ENCODE measurements around the gene TNFRSF4.

The TNFRSF4 gene

DNA sequence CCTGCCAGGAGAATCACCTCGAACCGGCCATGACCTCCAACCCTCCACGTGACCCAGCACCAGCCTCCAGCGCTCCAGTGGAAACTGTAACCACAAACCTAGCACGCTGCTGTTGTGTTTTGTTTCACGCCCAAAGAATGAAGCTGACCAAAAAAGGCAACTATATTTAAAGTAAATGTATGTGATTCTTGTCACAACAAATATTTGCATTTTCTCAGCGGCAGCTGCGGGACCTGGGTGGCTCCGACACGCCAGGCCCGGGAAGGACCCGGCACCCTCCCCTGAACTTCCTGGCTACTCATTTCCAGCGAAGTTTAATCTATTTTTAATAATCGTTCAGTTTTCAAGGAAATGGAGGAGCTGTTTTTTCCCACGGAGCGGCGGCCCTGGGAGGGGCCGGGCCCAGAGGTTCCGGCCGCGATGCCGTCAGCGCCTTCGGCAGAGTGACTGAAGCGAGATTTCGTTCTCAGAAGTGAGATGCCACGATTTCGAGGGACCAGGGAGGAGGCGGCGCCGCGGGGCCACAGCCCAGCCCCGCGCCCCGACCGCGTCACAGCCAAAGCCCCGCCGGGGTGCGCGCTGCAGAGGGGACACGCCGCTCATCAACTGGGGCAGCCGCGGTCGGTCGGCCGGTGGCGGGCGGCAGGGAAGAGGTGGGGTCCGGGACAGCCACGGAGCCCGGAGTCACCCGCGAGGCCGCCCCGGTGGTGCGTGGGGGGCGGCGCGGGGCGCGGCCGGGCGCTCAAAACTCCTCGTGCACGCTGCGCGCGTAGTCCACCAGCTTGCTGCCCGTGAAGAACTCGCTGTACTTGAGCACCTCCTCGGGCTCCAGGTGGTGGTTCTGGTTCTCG is 3.0 kb upstream of the TNFRSF4 start:
- no peak for DNase-seq

DNA sequence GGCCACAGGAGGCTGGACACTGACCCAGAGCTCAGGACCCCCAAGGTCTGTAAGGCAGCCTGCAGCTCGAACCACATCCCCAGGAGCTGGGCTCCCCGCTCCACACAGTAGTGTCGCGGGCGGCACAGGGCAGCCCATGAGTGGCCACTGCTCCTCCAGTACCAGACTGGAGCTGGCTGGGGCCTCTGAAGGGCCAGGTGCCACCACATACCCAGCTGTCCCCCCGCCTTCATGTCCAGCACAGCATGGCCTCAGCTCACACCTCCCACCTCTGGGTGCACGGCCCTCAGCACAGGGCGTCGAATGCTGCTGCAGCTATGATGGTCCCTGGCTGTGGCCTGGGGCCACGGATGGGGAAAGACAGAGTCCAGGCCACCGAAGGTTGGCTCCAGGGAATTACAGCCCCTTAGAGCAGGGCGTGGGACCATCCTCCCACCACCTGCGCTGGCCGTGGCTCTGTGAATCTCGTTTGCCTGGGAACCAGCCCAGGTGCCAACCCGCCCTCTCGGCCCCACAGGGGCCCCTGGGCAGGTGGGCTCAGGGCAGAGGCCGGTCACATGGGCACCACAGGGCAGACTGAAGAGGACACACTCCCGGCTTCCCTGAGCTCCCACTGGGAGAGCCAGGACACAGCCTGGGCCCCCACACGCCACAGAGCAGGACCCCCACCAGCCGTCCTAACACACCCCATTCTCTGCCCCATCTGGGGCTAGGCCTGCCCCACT is 2.1 kb upstream of the TNFRSF4 start:
- no peak for DNase-seq

- DNase-seq, result no peak
Observed at GRCh38 chr1:1215080-1215676, 1.2 kb upstream of the TNFRSF4 start.

DNA sequence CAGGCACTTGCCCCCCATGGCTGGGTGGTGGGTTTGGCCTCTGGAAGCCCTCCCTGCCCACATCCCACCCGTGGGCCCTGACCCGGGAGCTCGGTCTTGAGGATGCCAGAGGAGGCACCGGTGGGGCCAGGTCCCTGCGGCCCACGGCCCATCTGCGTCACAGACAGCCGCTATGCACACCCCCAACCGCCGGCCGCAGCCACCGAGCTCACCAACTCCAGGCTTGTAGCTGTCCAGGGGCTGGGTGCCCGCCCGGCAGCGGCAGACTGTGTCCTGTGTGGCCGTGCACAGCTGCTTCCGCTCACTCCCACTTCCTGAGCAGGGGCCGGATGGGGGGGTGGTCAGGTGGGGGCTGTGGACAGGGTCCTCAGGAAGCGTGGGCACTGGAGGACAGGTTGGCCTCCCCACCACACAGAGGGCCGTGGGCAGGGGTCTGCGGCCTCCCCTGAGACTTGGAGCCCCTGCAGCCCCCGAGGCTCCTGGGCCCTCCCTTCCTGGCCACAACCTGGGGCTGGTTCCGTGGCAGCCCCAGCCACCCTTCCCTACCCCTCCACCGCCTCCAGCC is 1.1 kb downstream of the TNFRSF4 start:
- DNase-seq, result peak; percentile 70

- DNase-seq, result no peak
Observed at GRCh38 chr1:1211541-1212441, 2.2 kb downstream of the TNFRSF4 start.

GRCh38 chr1:1210726-1211540 is 3.0 kb downstream of the TNFRSF4 start:
- DNase-seq, result no peak

DNA sequence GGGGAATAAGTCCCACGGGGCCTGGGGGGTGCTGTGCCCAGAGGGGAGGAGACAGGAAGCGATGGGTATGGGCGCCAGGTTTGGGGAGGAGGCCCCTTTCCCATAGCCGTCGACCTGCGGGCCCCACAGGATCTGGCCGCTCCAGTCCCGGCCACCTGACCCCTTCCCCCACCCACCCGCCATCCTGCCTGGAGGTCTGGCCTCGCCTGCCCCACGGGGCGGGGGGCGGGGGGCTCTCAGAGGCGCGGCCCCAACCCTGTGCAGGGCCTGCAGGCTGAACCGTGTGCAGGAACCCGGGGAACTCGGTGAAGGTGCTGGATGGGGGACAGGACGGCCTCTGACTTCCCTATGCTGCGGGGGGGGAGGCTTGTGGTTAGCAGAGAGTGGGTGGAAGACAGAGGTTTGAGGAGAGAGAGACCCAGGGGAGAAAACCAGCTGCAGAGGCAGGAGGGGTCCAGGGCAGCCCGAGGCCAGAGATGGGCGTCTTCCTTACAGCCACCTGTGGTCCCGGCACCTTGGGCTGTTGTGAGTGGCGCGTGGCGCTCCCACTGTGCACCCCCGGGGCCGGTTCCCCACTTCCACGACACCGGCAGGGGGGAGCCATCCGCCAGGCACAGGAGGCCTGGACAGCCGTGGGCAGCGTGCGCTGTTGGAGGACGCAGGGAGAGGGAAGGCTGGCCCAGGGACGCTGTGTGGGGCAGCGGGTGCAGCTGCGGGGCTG is 5.1 kb downstream of the TNFRSF4 start:
- no peak for DNase-seq

- no peak for DNase-seq
Observed at GRCh38 chr1:1207571-1207892, 6.4 kb downstream of the TNFRSF4 start.

- no peak for DNase-seq
Observed at GRCh38 chr1:1206966-1207531, 6.9 kb downstream of the TNFRSF4 start.

DNA sequence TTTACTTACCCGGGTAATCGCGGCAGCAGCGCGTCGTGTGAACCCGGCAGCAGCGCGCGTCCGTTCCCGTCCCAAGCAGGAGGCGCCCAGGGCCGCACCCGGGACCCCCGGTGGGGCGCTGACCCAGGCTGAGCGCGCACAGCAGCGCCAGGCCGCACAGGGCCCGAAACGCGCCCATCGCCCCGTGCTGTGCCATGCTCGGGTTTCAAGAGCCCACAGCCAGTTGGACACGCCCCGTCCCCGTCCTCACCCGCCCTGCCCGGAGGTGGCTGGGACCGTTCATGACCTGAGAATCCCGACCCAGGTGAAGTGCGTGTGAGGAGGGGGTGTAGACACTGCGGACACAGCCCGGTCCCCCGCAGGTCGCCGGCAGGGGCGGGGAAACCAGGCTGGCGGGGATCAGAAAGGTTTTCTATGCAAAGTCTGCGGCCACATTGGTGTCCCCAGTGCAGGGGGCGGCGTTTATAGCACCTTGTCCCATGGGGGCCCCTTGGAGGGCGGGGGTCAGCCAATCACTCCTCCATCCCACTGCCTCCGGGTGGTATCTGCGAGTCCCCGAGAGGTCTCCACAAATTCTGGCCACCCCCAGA is 7.5 kb downstream of the TNFRSF4 start, which contains the start of gene TNFRSF18:
TNFRSF18 (minus strand) TSS at position 217 of the 590 bp plus-strand sequence; CDS start at position 196, 21 bp downstream.
- DNase-seq, result no peak

GRCh38 chr1:1205769-1206375 is 8.1 kb downstream of the TNFRSF4 start:
- DNase-seq, result no peak

DNA sequence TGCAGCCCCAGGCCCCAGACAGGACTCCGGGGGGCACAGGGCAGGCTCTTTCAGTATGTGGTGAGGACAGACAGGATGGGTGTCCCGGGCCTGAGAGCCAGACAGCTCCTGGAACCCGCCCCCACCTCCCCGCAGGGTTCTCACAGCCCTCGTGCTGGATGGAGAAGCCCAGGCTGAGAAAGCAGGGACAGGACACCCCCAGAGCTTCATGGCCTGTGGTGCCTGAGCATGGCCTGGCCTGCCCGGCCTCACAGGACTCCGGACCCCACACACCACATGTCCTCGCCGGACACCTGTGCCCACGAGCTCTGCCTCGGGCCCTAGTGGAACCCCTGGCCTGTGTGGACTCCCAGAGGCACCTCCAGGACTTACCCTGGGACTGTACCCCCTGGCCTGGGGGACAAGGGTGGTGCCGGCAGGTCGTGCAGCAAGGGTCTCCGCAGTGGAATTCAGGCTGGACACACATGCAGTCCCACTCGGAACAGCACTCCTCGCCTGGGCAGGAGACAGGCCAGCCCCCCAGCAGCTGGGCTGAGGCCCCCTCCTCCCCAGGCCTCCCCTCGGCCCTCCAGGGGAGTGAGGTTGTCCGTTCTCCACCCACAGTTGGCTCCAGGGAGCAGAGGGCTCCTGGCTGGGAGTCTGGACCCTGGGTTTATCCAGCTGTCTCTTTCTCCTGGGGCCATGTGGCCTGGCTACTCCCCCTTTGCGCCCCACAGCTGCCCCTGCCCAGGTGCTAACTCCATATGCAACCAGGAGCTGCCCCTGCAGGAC is 8.8 kb downstream of the TNFRSF4 start:
- no peak for DNase-seq

- DNase-seq, result no peak
Observed at GRCh38 chr1:1204425-1204920, 9.5 kb downstream of the TNFRSF4 start.

DNA sequence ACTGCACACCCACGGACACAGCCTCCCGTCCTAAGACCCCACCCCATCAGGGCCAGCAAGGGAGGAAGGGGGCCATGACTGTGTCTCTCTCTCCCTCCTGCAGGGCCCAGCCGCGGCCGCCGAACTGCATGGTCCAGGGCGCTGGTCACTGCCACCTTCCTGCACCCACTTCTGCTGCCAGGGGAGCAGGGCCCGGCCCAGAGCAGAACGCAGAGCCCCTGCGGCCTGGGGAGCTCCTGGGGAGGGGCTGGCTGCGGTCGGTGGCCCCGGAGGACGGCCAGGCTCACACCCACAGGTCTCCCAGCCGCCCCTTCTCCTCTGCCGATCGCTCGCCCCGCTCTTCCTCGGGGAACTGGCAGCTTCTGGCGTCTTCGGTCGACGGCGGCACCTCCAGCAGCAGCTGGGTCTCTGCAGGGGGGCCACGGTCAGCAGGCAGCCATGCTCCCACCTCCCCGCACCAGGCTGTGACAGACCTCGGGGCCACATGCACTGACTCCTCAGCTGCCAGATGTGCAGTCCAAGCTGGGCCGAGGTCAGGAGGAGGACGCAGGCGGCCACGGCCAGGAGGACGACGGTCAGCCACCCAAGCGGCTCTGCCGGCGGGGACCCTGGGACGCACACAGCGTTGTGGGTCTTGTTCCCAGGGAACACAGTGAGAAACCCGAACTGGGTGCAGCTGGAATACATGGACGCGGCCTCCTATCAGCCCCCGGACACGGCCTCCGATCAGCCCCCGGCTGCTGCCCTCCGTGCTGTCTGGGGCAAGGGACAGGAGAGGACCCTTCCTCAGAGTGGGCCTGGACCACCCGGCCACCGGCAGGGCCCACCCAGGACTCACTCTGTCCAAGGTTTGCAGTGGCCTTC is 10.2 kb downstream of the TNFRSF4 start:
- no peak for DNase-seq

DNA sequence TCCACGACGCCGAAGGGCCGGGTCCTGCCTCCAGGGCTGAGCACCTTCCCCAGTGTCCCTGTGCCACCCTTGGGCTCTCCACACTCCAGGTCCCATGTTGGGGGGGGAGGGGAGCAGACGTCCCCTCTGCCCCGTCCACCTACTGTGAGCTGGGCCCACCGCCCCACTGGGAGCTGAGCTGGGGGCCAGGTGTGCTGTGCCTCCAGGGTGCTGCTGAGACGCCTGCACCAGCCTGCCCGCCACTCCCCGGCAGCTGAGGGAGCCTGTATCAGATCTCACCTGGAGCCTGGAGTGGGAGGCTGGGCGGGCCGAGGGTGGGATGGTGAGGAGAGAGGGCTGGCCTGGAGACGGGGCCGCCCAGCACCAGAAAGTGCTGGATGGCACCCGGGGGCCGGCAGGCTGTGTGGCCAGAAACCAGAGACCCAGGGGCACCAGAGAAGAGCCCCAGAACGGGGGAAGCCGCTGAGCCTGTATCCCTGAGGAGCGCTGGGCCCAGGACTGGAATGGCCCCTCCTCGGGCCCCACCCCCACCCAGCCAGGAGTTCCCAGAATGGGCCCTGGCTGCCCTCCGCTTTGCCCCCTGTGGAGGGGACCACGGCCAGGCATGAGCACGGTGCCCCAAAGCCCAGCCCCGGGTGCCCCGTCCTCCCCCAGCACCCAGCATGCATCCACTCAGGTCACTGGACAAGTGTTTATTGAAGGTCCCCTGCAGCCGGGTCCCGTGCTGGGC is 11.0 kb downstream of the TNFRSF4 start:
- DNase-seq, result no peak

DNA sequence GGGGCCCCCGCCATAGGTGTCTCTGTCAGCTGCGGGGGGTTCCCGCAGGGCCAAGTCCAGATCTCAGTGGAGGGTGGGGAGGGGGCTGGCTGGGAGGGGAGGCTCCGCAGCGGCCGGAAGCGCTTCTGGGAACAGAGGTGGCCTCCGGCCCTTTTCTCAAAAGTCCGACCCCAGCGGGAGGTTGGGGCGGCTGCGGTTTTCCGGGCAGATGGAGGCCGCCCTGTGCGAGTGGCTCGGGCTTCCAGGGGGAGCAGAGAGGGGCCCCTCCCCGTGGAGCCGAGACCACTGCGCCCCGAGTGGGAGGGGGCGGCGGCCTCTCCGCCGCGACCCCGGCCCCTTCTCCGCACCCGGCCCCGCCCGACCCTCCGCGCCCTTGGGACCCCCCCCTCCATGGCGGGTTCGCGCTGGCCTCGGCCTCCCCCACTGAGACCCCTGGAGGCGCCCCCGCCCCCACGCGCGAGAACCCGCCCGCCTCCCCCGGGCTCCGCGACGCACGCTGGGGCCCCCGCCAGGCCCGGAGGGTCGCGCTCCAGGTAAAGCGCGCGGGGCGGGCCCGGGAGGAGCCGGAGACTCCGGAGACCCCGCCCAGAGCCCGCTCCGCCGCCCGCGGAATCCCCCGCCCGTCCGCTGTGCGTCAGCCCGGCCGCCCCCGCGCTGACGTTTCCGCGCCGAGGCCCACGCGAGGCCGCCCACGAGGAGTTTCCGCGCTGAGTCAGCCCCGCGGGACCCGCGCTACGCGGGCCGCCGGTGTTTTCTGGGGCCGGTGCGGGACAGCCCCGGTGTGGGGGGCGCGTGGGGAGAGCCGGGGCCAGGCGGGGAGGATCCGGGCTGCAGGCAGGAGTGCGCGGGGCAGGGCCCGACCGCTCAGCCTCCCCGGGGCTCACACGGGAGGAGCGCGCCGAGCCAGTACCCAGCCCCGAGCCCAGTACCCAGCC is 12.8 kb downstream of the TNFRSF4 start:
- DNase-seq, result peak; percentile 88

Measured in activated gamma-delta T cell (primary cell).